Measurements from ENCODE around the gene GRK5. TPM values are rescaled to one million over a fixed set of nuclear protein-coding genes. Genes with fewer than 3 reads are reported as not detected.
A peak's percentile ranks its signal among the peaks of the same experiment; 100 is the strongest.

Gene GRK5
- total and polyA plus RNA-seq, 9 of the 15 experiments (the other 6 are each of a cell fraction or from before 2014, with no cell fraction given), result 0.46 to 0.83 (median 0.67) TPM; not detected in 2

GRCh38 chr10:119178372-119179119, 28.8 kb upstream of the GRK5 start, which contains the start of gene PRDX3 (continued):
- TF ChIP-seq RAD21 (CRISPR knock-in tag; conservative IDR thresholded peaks at IDR 0.05 in 1 of 2, IDR thresholded peaks at IDR 0.05 in 1 of 2), result no peak
- TF ChIP-seq, protein P1, sequence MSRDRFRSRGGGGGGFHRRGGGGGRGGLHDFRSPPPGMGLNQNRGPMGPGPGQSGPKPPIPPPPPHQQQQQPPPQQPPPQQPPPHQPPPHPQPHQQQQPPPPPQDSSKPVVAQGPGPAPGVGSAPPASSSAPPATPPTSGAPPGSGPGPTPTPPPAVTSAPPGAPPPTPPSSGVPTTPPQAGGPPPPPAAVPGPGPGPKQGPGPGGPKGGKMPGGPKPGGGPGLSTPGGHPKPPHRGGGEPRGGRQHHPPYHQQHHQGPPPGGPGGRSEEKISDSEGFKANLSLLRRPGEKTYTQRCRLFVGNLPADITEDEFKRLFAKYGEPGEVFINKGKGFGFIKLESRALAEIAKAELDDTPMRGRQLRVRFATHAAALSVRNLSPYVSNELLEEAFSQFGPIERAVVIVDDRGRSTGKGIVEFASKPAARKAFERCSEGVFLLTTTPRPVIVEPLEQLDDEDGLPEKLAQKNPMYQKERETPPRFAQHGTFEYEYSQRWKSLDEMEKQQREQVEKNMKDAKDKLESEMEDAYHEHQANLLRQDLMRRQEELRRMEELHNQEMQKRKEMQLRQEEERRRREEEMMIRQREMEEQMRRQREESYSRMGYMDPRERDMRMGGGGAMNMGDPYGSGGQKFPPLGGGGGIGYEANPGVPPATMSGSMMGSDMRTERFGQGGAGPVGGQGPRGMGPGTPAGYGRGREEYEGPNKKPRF (IDR thresholded peaks at IDR 0.05; ENCODE audit: low read depth, low read length), result no peak
- TF ChIP-seq ZBTB26 (CRISPR knock-in tag; IDR thresholded peaks at IDR 0.05), result no peak
- no peak for TF ChIP-seq BRCA1 (IDR thresholded peaks at IDR 0.05)
- TF ChIP-seq BRCA1 (CRISPR knock-in tag; IDR thresholded peaks at IDR 0.05), result no peak
- TF ChIP-seq, protein P2, sequence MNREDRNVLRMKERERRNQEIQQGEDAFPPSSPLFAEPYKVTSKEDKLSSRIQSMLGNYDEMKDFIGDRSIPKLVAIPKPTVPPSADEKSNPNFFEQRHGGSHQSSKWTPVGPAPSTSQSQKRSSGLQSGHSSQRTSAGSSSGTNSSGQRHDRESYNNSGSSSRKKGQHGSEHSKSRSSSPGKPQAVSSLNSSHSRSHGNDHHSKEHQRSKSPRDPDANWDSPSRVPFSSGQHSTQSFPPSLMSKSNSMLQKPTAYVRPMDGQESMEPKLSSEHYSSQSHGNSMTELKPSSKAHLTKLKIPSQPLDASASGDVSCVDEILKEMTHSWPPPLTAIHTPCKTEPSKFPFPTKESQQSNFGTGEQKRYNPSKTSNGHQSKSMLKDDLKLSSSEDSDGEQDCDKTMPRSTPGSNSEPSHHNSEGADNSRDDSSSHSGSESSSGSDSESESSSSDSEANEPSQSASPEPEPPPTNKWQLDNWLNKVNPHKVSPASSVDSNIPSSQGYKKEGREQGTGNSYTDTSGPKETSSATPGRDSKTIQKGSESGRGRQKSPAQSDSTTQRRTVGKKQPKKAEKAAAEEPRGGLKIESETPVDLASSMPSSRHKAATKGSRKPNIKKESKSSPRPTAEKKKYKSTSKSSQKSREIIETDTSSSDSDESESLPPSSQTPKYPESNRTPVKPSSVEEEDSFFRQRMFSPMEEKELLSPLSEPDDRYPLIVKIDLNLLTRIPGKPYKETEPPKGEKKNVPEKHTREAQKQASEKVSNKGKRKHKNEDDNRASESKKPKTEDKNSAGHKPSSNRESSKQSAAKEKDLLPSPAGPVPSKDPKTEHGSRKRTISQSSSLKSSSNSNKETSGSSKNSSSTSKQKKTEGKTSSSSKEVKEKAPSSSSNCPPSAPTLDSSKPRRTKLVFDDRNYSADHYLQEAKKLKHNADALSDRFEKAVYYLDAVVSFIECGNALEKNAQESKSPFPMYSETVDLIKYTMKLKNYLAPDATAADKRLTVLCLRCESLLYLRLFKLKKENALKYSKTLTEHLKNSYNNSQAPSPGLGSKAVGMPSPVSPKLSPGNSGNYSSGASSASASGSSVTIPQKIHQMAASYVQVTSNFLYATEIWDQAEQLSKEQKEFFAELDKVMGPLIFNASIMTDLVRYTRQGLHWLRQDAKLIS (CRISPR knock-in tag; IDR thresholded peaks at IDR 0.05), result 0 out of 2 replicates have a peak, but pooled peaks have one; percentile 42
- peak in 1 of 2 experiments; percentile 50; a peak in 1 of 4 replicates for TF ChIP-seq HDAC1 (IDR thresholded peaks at IDR 0.05)
- no peak for TF ChIP-seq PTBP1 (IDR thresholded peaks at IDR 0.05; ENCODE audit: low read depth, low read length)
- no peak for TF ChIP-seq TCF3 (CRISPR knock-in tag; IDR thresholded peaks at IDR 0.05)
- TF ChIP-seq TFAM (CRISPR knock-in tag; conservative IDR thresholded peaks at IDR 0.05), result no peak
- TF ChIP-seq, protein P3, sequence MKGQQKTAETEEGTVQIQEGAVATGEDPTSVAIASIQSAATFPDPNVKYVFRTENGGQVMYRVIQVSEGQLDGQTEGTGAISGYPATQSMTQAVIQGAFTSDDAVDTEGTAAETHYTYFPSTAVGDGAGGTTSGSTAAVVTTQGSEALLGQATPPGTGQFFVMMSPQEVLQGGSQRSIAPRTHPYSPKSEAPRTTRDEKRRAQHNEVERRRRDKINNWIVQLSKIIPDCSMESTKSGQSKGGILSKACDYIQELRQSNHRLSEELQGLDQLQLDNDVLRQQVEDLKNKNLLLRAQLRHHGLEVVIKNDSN (CRISPR knock-in tag; IDR thresholded peaks at IDR 0.05), result no peak
- no peak for TF ChIP-seq MYBL2 (IDR thresholded peaks at IDR 0.05; ENCODE audit: low read depth)
- TF ChIP-seq MYBL2 (CRISPR knock-in tag; IDR thresholded peaks at IDR 0.05; ENCODE audit: borderline replicate concordance), result no peak
- no peak for TF ChIP-seq MCM3 (IDR thresholded peaks at IDR 0.05)
- TF ChIP-seq NONO (IDR thresholded peaks at IDR 0.05; ENCODE audit: low read depth in 2 of 2, low read length in 1 of 2), result no peak
- TF ChIP-seq TCF7 (IDR thresholded peaks at IDR 0.05; ENCODE audit: borderline replicate concordance), result no peak
- no peak for TF ChIP-seq BCOR (IDR thresholded peaks at IDR 0.05)
- TF ChIP-seq HMG20A (CRISPR knock-in tag; conservative IDR thresholded peaks at IDR 0.05), result no peak
- TF ChIP-seq RFX5 (IDR thresholded peaks at IDR 0.05; ENCODE audit: low read depth, low read length), result no peak
- peak; percentile 34; the same call in 1 of the 2 replicates for TF ChIP-seq LCOR (CRISPR knock-in tag; IDR thresholded peaks at IDR 0.05)
- no peak for TF ChIP-seq ZNF134 (CRISPR knock-in tag; conservative IDR thresholded peaks at IDR 0.05)

All from K562 (cell line).